D721Med (cell line): Measurements from ENCODE around the gene SCP2.

Experiments
- DNase-seq: peaks from one replicate; pipeline ENCODE4 v3.0.0; 2011; ENCODE audit warnings: low spot score; ENCODE audit not compliant: insufficient read length
- FAIRE-seq: peaks from 2 replicates; lab custom pipeline; 2011; peaks lifted over from hg19 to GRCh38; lab: Jason Lieb, UNC
- CTCF ChIP-seq: IDR thresholded peaks from 2 replicates; pipeline ENCODE4 v1.5.1; 2012; ENCODE audit warnings: mild to moderate bottlenecking, control low read depth; ENCODE audit not compliant: insufficient read depth; ENCODE audit errors: missing control alignments

SCP2 gene, protein sequence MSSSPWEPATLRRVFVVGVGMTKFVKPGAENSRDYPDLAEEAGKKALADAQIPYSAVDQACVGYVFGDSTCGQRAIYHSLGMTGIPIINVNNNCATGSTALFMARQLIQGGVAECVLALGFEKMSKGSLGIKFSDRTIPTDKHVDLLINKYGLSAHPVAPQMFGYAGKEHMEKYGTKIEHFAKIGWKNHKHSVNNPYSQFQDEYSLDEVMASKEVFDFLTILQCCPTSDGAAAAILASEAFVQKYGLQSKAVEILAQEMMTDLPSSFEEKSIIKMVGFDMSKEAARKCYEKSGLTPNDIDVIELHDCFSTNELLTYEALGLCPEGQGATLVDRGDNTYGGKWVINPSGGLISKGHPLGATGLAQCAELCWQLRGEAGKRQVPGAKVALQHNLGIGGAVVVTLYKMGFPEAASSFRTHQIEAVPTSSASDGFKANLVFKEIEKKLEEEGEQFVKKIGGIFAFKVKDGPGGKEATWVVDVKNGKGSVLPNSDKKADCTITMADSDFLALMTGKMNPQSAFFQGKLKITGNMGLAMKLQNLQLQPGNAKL

GRCh38 chr1:52927212-52928014 lies at the start of gene SCP2:
TSS of gene SCP2 (plus strand) at chr1:52927276. CDS start at chr1:52927397, 121 bp downstream.
- DNase-seq = peak; percentile 73
- no peak for TF ChIP-seq CTCF
- no peak for FAIRE-seq

GRCh38 chr1:52877554-52877953 lies 49.5 kb upstream of the SCP2 start:
- DNase-seq = no peak
- no peak for FAIRE-seq
- no peak for TF ChIP-seq CTCF

- no peak for FAIRE-seq
- no peak for TF ChIP-seq CTCF
Measured at GRCh38 chr1:52880206-52880605, 46.9 kb upstream of the SCP2 start.

DNA sequence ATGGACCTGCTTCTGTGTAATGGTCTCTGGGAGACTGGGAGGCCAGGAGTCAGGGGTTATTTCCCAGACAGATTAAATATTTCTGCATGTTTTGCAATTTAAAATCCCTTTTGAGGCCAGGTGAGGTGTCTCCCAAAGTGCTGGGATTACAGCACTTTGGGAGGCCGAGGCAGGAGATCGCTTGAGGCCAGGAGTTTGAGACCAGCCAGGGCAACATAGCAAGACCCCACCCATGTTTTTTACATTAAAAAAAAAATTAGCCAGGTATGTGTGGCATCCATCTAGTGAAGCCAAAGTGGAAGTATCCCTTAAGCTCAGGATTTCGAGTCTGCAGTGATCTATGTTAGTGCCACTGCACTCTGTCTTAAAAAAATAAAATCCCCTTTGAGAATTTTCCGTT lies 39.6 kb upstream of the SCP2 start:
- DNase-seq (no peak), FAIRE-seq (no peak)
- TF ChIP-seq CTCF = no peak

More at GRCh38 chr1:52880206-52880605, 46.9 kb upstream of the SCP2 start:
- no peak for DNase-seq

DNA sequence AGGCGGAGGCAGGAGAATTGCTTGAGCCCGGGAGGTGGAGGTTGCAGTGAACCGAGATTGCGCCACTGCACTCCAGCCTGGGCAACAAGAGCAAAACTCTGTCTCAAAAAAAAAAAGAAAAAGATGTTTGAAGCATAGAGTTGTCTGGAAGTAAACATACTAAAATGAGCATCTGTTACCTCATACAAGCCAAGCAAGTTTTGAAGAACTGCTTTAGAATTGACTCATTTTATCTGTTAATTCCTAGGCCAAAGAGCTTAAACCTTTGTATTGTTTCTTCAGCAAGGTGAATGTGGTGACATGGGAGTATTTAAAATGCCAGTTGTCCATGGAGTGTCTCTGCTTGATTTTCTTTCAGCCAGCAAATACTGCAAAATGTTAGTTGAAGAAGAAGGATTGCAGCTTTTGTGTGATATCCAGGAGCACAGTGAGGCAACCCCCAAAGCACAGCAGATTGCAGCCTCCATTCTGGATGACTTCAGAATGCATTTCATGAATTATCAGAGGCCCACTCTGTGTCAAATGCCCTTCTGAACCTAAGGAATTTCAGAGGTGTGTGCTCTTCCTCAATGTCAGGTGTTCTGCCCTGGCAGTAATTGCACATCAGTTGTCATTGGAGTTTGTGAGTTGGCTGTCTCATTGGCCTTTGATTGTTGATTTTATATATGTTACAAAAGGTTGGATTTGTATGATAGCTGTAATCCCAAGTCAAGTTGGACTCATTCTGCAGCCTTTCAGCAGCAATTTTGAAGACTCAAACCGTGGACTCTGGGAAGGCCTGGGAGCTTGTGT lies 34.5 kb upstream of the SCP2 start:
- TF ChIP-seq CTCF = no peak
- no peak for DNase-seq
- FAIRE-seq = no peak

DNA sequence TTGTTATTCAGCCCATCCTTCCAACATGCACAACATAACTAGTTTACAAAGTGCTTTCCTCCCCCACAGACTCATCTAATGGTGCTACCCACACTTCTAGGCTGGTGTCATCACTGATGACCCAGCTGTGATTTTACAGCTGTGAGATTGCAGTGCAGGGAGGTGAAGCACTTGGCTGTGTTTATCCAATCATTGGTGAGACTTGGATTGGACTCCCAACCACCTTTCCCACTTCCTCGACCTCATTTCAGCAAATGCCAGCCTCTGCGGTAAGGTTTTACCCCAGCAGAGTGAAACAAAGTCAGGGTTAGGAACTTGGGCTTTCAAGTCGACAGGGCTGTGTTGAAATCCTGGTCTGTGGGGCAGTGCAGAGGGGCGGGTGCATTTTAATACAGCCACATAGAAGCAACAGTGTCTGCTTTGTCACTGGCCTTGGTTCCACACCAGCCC lies 27.6 kb upstream of the SCP2 start:
- no peak for TF ChIP-seq CTCF
- no peak for DNase-seq
- FAIRE-seq = no peak
